GM23248 (cell line): ENCODE data around the gene CCNJ. TPM values are rescaled to one million over a fixed set of nuclear protein-coding genes. Genes with fewer than 3 reads are reported as not detected.

ENCODE experiments used
- DNase-seq: peaks from one replicate; pipeline ENCODE4 v3.0.0-alpha.2; 2015
- H2AFZ ChIP-seq: fragments of 200-600 bp; sonication (generic); 2 replicates; pipeline ENCODE4 v1.6.1; 2016; ENCODE audit warnings: antibody characterized with exemption
- H3F3A ChIP-seq: fragments of 200-600 bp; sonication (generic); 2 replicates; pipeline ENCODE4 v1.6.1; 2016; ENCODE audit warnings: mild to moderate bottlenecking, antibody characterized with exemption, mixed run types; ENCODE audit not compliant: insufficient read depth
- H3K27ac ChIP-seq: fragments of 200-600 bp; sonication (generic); 2 replicates; pipeline ENCODE4 v1.5.1; 2016; ENCODE audit warnings: mild to moderate bottlenecking
- H3K27me3 ChIP-seq: fragments of 200-600 bp; sonication (generic); replicated peaks from 2 replicates; pipeline ENCODE4 v1.6.1; 2016; ENCODE audit warnings: mild to moderate bottlenecking; ENCODE audit not compliant: insufficient read depth
- H3K36me3 ChIP-seq: fragments of 200-600 bp; sonication (generic); 2 replicates; pipeline ENCODE4 v1.6.1; 2016; ENCODE audit warnings: low read depth, mild to moderate bottlenecking
- H3K4me1 ChIP-seq: fragments of 200-600 bp; sonication (generic); 2 replicates; pipeline ENCODE4 v1.6.1; 2016; ENCODE audit warnings: mild to moderate bottlenecking; ENCODE audit not compliant: insufficient read depth
- H3K4me2 ChIP-seq: fragments of 200-600 bp; sonication (generic); one replicate; pipeline ENCODE4 v1.6.1; 2016; ENCODE audit warnings: mild to moderate bottlenecking; ENCODE audit not compliant: unreplicated experiment
- H3K4me3 ChIP-seq: fragments of 200-600 bp; sonication (generic); 2 replicates; pipeline ENCODE4 v1.5.1; 2016; ENCODE audit warnings: mild to moderate bottlenecking
- H3K79me2 ChIP-seq: fragments of 200-600 bp; sonication (generic); 2 replicates; pipeline ENCODE4 v1.6.1; 2016; ENCODE audit warnings: mild to moderate bottlenecking; ENCODE audit not compliant: insufficient read depth
- H3K9ac ChIP-seq: fragments of 200-600 bp; sonication (generic); 2 replicates; pipeline ENCODE4 v1.6.1; 2016; ENCODE audit warnings: mild to moderate bottlenecking
- H3K9me2 ChIP-seq: fragments of 200-600 bp; sonication (generic); 2 replicates; pipeline ENCODE4 v1.6.1; 2016; ENCODE audit warnings: mixed run types, mild to moderate bottlenecking, moderate library complexity; ENCODE audit not compliant: insufficient read depth
- H3K9me3 ChIP-seq: fragments of 200-600 bp; sonication (generic); one replicate; pipeline ENCODE4 v1.6.1; 2017; ENCODE audit warnings: low read depth
- H4K20me1 ChIP-seq: fragments of 200-600 bp; sonication (generic); 2 replicates; pipeline ENCODE4 v1.6.0; 2016; ENCODE audit not compliant: insufficient read depth
- EZH2 ChIP-seq: fragments of 200-600 bp; sonication (generic); IDR thresholded peaks from 2 replicates; pipeline ENCODE4 v1.6.1; 2018; ENCODE audit warnings: antibody characterized with exemption, mild to moderate bottlenecking; ENCODE audit not compliant: insufficient read depth, poor library complexity, severe bottlenecking
- EZH2phosphoT487 ChIP-seq: fragments of 200-600 bp; sonication (generic); IDR thresholded peaks from 2 replicates; pipeline ENCODE4 v1.6.1; 2018; ENCODE audit warnings: antibody characterized with exemption, moderate library complexity, mild to moderate bottlenecking, low read depth; ENCODE audit not compliant: insufficient read depth
- WGBS, 2 experiments: methylation state at CpG; one replicate each; pipeline ENCODE4 v1.1.6; 2015 to 2017; ENCODE audit warnings: low lambda C conversion rate in 2 of 2, low coverage in 1 of 2; ENCODE audit errors: missing lambda C conversion rate in 2 of 2; 5-methylcytosine and 5-hydroxymethylcytosine counted together
- in situ Hi-C: fragments of 300-500 bp; cut with MboI; formaldehyde crosslinking; loops from 2 replicates; pipeline ENCODE4 v1.15.0; 2020
- polyA plus RNA-seq: library from polyadenylated mRNA; unstranded; fragments of >200 nt; fragmentation: Nextera tagmentation; extraction: Ambion mirVana; gene quantifications from 2 replicates; pipeline ENCODE4 v1.2.1, GENCODE V29; 2016
- total RNA-seq: library from RNA; depleted of rRNA; stranded (reverse); fragments of >200 nt; shearing (Covaris generic); gene quantifications from 2 replicates; pipeline ENCODE4 v1.2.3, GENCODE V29; 2014

CCNJ gene
- total and polyA plus RNA-seq, 2 experiments from 2014 or later = 2.7 to 2.9 TPM

GRCh38 chr10:96061232-96061631 lies 17.8 kb downstream of the CCNJ start:
- in situ Hi-C loops = no loop called here
- Histone ChIP-seq H3K27ac (no peak overlapping the region), H3F3A (peaks cover 2% of the 10 kb centered on the region), H3K9me2 (no peaks in the 10 kb centered on the region), H3K4me1 (no peaks in the 10 kb centered on the region), H4K20me1 (no peaks in the 10 kb centered on the region), H3K36me3 (peaks cover 25% of the 10 kb centered on the region), H3K79me2 (peaks cover 4% of the 10 kb centered on the region; the same call in 1 of the 2 replicates), H3K9me3 (no peaks in the 10 kb centered on the region), H3K4me2 (no peak overlapping the region), H2AFZ (no peak overlapping the region), H3K9ac (no peak overlapping the region), H3K4me3 (no peak overlapping the region), H3K27me3 (no peaks in the 10 kb centered on the region)
- WGBS, 2 experiments = 98 to 99% methylated on average over 3 of the region's 3 CpGs
- DNase-seq = no peak
- TF ChIP-seq EZH2 (no peak), EZH2phosphoT487 (no peak)

DNA sequence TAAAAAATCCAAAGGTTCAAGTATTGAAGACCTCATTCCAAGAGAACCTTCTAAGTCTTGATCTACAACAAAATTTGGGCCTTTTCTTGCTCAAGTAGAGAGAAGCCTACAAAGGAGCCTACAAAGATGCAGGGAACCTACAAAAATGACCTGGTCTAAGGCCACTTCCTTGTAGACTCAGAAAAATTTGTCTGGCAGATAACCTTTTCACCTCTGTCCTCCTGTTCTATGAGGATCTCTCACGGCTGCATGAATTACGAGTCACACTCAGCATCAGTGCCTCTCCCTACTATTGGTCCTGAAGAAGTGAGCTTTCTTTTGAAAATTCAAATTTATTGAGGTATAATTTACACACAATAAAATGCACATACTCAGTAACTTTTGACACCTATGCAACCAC lies 29.3 kb downstream of the CCNJ start:
- Histone ChIP-seq H3K4me1 (no peaks in the 10 kb centered on the region), H3F3A (0 out of 2 replicates have a peak, but pooled peaks cover 5% of the 10 kb centered on the region), H3K9ac (no peak overlapping the region), H3K79me2 (no peaks in the 10 kb centered on the region), H3K27me3 (no peaks in the 10 kb centered on the region), H4K20me1 (no peaks in the 10 kb centered on the region), H3K27ac (no peak overlapping the region), H3K9me3 (no peaks in the 10 kb centered on the region), H3K9me2 (no peaks in the 10 kb centered on the region), H3K4me2 (no peak overlapping the region), H3K4me3 (no peak overlapping the region), H3K36me3 (no peaks in the 10 kb centered on the region), H2AFZ (no peak overlapping the region)
- TF ChIP-seq EZH2 = no peak
- in situ Hi-C loops = no loop called here
- WGBS, 2 experiments = 87 to 100% methylated on average over 2 of the region's 2 CpGs
- DNase-seq = no peak

DNA sequence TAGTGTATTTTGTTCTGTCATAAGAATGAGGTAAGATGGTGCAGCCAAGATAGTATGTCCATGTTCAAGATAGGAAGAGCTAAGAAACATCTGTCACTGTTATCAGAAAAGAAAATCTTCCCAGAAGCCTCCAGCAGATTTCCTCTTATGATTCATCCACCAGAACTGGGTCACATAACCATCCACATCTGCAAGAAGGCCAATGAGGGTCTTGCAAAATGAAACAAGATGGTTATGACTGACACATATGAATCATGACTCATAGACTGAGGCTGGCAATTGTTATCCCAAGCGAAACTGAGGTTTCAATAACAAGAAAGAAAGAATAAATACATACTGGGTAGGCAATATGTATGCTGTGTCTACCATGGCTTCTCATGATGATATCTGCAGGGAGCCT lies 30.3 kb downstream of the CCNJ start:
- Histone ChIP-seq H3K4me3 (no peak overlapping the region), H3K4me1 (no peaks in the 10 kb centered on the region), H3K79me2 (no peaks in the 10 kb centered on the region), H3K36me3 (no peaks in the 10 kb centered on the region), H3F3A (0 out of 2 replicates have a peak, but pooled peaks cover 5% of the 10 kb centered on the region), H2AFZ (no peak overlapping the region), H3K9ac (no peak overlapping the region), H3K9me2 (no peaks in the 10 kb centered on the region), H3K9me3 (no peaks in the 10 kb centered on the region), H3K27ac (no peak overlapping the region), H3K27me3 (no peaks in the 10 kb centered on the region), H3K4me2 (no peak overlapping the region), H4K20me1 (no peaks in the 10 kb centered on the region)
- in situ Hi-C loops = no loop called here
- WGBS, 2 experiments = 33 to 63% methylated on average over 1 of the region's 1 CpG
- DNase-seq = peak; percentile 32
- TF ChIP-seq EZH2phosphoT487 = no peak
- TF ChIP-seq EZH2 = no peak

GRCh38 chr10:96074776-96075175 lies 31.4 kb downstream of the CCNJ start:
- in situ Hi-C loops = no loop called here
- Histone ChIP-seq H3K4me3 (no peak overlapping the region), H3K9me2 (no peaks in the 10 kb centered on the region), H4K20me1 (no peaks in the 10 kb centered on the region), H3F3A (0 out of 2 replicates have a peak, but pooled peaks cover 5% of the 10 kb centered on the region), H3K9ac (no peak overlapping the region), H3K27ac (no peak overlapping the region), H2AFZ (no peak overlapping the region), H3K36me3 (no peaks in the 10 kb centered on the region), H3K9me3 (no peaks in the 10 kb centered on the region), H3K4me1 (no peaks in the 10 kb centered on the region), H3K79me2 (no peaks in the 10 kb centered on the region), H3K27me3 (no peaks in the 10 kb centered on the region), H3K4me2 (no peak overlapping the region)
- 94 to 100% methylated on average over 3 of the region's 3 CpGs for WGBS, 2 experiments
- no peak for DNase-seq
- TF ChIP-seq EZH2phosphoT487 = no peak
- TF ChIP-seq EZH2 = no peak

GRCh38 chr10:96075977-96076376 lies 32.6 kb downstream of the CCNJ start:
- H3K9me3 ChIP-seq = no peaks in the 10 kb centered on the region
- no peaks in the 10 kb centered on the region for H3K79me2 ChIP-seq
- 69 to 81% methylated on average over 2 of the region's 2 CpGs for WGBS, 2 experiments
- no peak overlapping the region for H3K4me3 ChIP-seq
- TF ChIP-seq EZH2phosphoT487 (no peak), EZH2 (no peak)
- no peak overlapping the region for H2AFZ ChIP-seq
- no peaks in the 10 kb centered on the region for H4K20me1 ChIP-seq
- H3K4me1 ChIP-seq = no peaks in the 10 kb centered on the region
- no peaks in the 10 kb centered on the region for H3K36me3 ChIP-seq
- H3F3A ChIP-seq = 0 out of 2 replicates have a peak, but pooled peaks cover 5% of the 10 kb centered on the region
- H3K9me2 ChIP-seq = no peaks in the 10 kb centered on the region
- H3K27me3 ChIP-seq = no peaks in the 10 kb centered on the region
- no peak overlapping the region for H3K4me2 ChIP-seq
- no peak for DNase-seq
- H3K27ac ChIP-seq = no peak overlapping the region
- in situ Hi-C loops = no loop called here
- H3K9ac ChIP-seq = no peak overlapping the region
